ENCODE measurements around the gene NRBP1. TPM values are rescaled to one million over a fixed set of nuclear protein-coding genes. Genes with fewer than 3 reads are reported as not detected.

Gene NRBP1
- polyA plus RNA-seq (2013, experiment 1 of 2), result 121 TPM
- polyA plus RNA-seq (2013, experiment 2 of 2), result 107 TPM

- Histone ChIP-seq H3K4me1 (ENCODE audit: control insufficient read depth, insufficient read depth, low read length, poor library complexity, severe bottlenecking) (peaks cover 19% of the 10 kb centered on the region), H3K4me3 (ENCODE audit: extremely low read depth, insufficient read depth, low read length, poor library complexity, severe bottlenecking) (peak within 1 kb of the TSS; percentile 84), H3K36me3 (ENCODE audit: control insufficient read depth, insufficient read depth, low read length) (peaks cover 26% of the 10 kb centered on the region), H3K27ac (ENCODE audit: low read depth, low read length, severe bottlenecking) (peak within 1 kb of the TSS; percentile 93), H3K9me3 (ENCODE audit: control insufficient read depth, low read length) (no peaks in the 10 kb centered on the region)
- 0 to 1% methylated on average over 53 to 56 of the region's 75 CpGs for WGBS, 2 experiments (ENCODE audit: insufficient coverage in 2 of 2)
These were observed at the start of gene NRBP1 for GRCh38 chr2:27428213-27428977. Gene NRBP1 (plus strand): TSS chr2:27428631. CDS start chr2:27433274, 4,643 bp downstream.

GRCh38 chr2:27378809-27379290 lies 49.6 kb upstream of the NRBP1 start:
- 84 to 90% methylated on average over 6 to 7 of the region's 9 CpGs for WGBS, 2 experiments (ENCODE audit: insufficient coverage in 2 of 2)
- H3K9me3 ChIP-seq (ENCODE audit: control insufficient read depth, low read length), result no peaks in the 10 kb centered on the region
- no peak overlapping the region for H3K27ac ChIP-seq (ENCODE audit: low read depth, low read length, severe bottlenecking)
- peaks cover 79% of the 10 kb centered on the region for H3K36me3 ChIP-seq (ENCODE audit: control insufficient read depth, insufficient read depth, low read length)
- peaks cover 18% of the 10 kb centered on the region for H3K4me1 ChIP-seq (ENCODE audit: control insufficient read depth, insufficient read depth, low read length, poor library complexity, severe bottlenecking)
- peak overlapping the region; percentile 79 for H3K4me3 ChIP-seq (ENCODE audit: extremely low read depth, insufficient read depth, low read length, poor library complexity, severe bottlenecking)

GRCh38 chr2:27379383-27379835 lies 49.0 kb upstream of the NRBP1 start:
- Histone ChIP-seq H3K4me3 (ENCODE audit: extremely low read depth, insufficient read depth, low read length, poor library complexity, severe bottlenecking) (peak overlapping the region; percentile 79), H3K4me1 (ENCODE audit: control insufficient read depth, insufficient read depth, low read length, poor library complexity, severe bottlenecking) (peaks cover 18% of the 10 kb centered on the region), H3K27ac (ENCODE audit: low read depth, low read length, severe bottlenecking) (peak overlapping the region; percentile 98), H3K36me3 (ENCODE audit: control insufficient read depth, insufficient read depth, low read length) (peaks cover 79% of the 10 kb centered on the region), H3K9me3 (ENCODE audit: control insufficient read depth, low read length) (no peaks in the 10 kb centered on the region)
- 60% methylated on average over 1 of the region's 2 CpGs; no CpG with 5 or more reads in 1 of the 2 experiments for WGBS, 2 experiments (ENCODE audit: insufficient coverage in 2 of 2)

GRCh38 chr2:27379836-27380625 lies 48.4 kb upstream of the NRBP1 start:
- WGBS, 2 experiments (ENCODE audit: insufficient coverage in 2 of 2), result 2% methylated on average over 23 to 35 of the region's 35 CpGs
- H3K9me3 ChIP-seq (ENCODE audit: control insufficient read depth, low read length), result no peaks in the 10 kb centered on the region
- H3K36me3 ChIP-seq (ENCODE audit: control insufficient read depth, insufficient read depth, low read length), result peaks cover 79% of the 10 kb centered on the region
- H3K4me1 ChIP-seq (ENCODE audit: control insufficient read depth, insufficient read depth, low read length, poor library complexity, severe bottlenecking), result peaks cover 18% of the 10 kb centered on the region
- peak overlapping the region; percentile 79 for H3K4me3 ChIP-seq (ENCODE audit: extremely low read depth, insufficient read depth, low read length, poor library complexity, severe bottlenecking)
- H3K27ac ChIP-seq (ENCODE audit: low read depth, low read length, severe bottlenecking), result peak overlapping the region; percentile 98

GRCh38 chr2:27380626-27381545 lies 47.5 kb upstream of the NRBP1 start, which contains the start of gene ZNF513:
Gene ZNF513 (minus strand): TSS chr2:27380734. CDS start chr2:27380526, 208 bp downstream.
- 21 to 27% methylated on average over 46 to 47 of the region's 67 CpGs for WGBS, 2 experiments (ENCODE audit: insufficient coverage in 2 of 2)
- Histone ChIP-seq H3K4me1 (ENCODE audit: control insufficient read depth, insufficient read depth, low read length, poor library complexity, severe bottlenecking) (peaks cover 18% of the 10 kb centered on the region), H3K27ac (ENCODE audit: low read depth, low read length, severe bottlenecking) (peak within 1 kb of the TSS; percentile 98), H3K36me3 (ENCODE audit: control insufficient read depth, insufficient read depth, low read length) (peaks cover 79% of the 10 kb centered on the region), H3K9me3 (ENCODE audit: control insufficient read depth, low read length) (no peaks in the 10 kb centered on the region), H3K4me3 (ENCODE audit: extremely low read depth, insufficient read depth, low read length, poor library complexity, severe bottlenecking) (peak within 1 kb of the TSS; percentile 79)

- H3K4me3 ChIP-seq (ENCODE audit: extremely low read depth, insufficient read depth, low read length, poor library complexity, severe bottlenecking), result no peak overlapping the region
- peak overlapping the region; percentile 98 for H3K27ac ChIP-seq (ENCODE audit: low read depth, low read length, severe bottlenecking)
- H3K9me3 ChIP-seq (ENCODE audit: control insufficient read depth, low read length), result no peaks in the 10 kb centered on the region
- 95% methylated on average over 9 to 10 of the region's 10 CpGs for WGBS, 2 experiments (ENCODE audit: insufficient coverage in 2 of 2)
- H3K4me1 ChIP-seq (ENCODE audit: control insufficient read depth, insufficient read depth, low read length, poor library complexity, severe bottlenecking), result peaks cover 18% of the 10 kb centered on the region
- H3K36me3 ChIP-seq (ENCODE audit: control insufficient read depth, insufficient read depth, low read length), result peaks cover 79% of the 10 kb centered on the region
These were observed 46.8 kb upstream of the NRBP1 start for GRCh38 chr2:27381577-27382181.

GRCh38 chr2:27390822-27391679 lies 37.4 kb upstream of the NRBP1 start:
- Histone ChIP-seq H3K27ac (ENCODE audit: low read depth, low read length, severe bottlenecking) (no peak overlapping the region), H3K36me3 (ENCODE audit: control insufficient read depth, insufficient read depth, low read length) (peaks cover 45% of the 10 kb centered on the region), H3K4me3 (ENCODE audit: extremely low read depth, insufficient read depth, low read length, poor library complexity, severe bottlenecking) (no peak overlapping the region), H3K9me3 (ENCODE audit: control insufficient read depth, low read length) (no peaks in the 10 kb centered on the region), H3K4me1 (ENCODE audit: control insufficient read depth, insufficient read depth, low read length, poor library complexity, severe bottlenecking) (no peaks in the 10 kb centered on the region)
- 93 to 100% methylated on average over 5 of the region's 9 CpGs for WGBS, 2 experiments (ENCODE audit: insufficient coverage in 2 of 2)

GRCh38 chr2:27393225-27393624 lies 35.2 kb upstream of the NRBP1 start:
- Histone ChIP-seq H3K9me3 (ENCODE audit: control insufficient read depth, low read length) (no peaks in the 10 kb centered on the region), H3K4me3 (ENCODE audit: extremely low read depth, insufficient read depth, low read length, poor library complexity, severe bottlenecking) (no peak overlapping the region), H3K36me3 (ENCODE audit: control insufficient read depth, insufficient read depth, low read length) (peaks cover 31% of the 10 kb centered on the region), H3K4me1 (ENCODE audit: control insufficient read depth, insufficient read depth, low read length, poor library complexity, severe bottlenecking) (no peaks in the 10 kb centered on the region), H3K27ac (ENCODE audit: low read depth, low read length, severe bottlenecking) (no peak overlapping the region)
- WGBS, 2 experiments (ENCODE audit: insufficient coverage in 2 of 2), result 95 to 99% methylated on average over 32 to 33 of the region's 33 CpGs

GRCh38 chr2:27398962-27399361 lies 29.5 kb upstream of the NRBP1 start:
- 90% methylated on average over 5 of the region's 5 CpGs; no CpG with 5 or more reads in 1 of the 2 experiments for WGBS, 2 experiments (ENCODE audit: insufficient coverage in 2 of 2)
- no peak overlapping the region for H3K4me3 ChIP-seq (ENCODE audit: extremely low read depth, insufficient read depth, low read length, poor library complexity, severe bottlenecking)
- H3K4me1 ChIP-seq (ENCODE audit: control insufficient read depth, insufficient read depth, low read length, poor library complexity, severe bottlenecking), result no peaks in the 10 kb centered on the region
- no peak overlapping the region for H3K27ac ChIP-seq (ENCODE audit: low read depth, low read length, severe bottlenecking)
- H3K9me3 ChIP-seq (ENCODE audit: control insufficient read depth, low read length), result no peaks in the 10 kb centered on the region
- H3K36me3 ChIP-seq (ENCODE audit: control insufficient read depth, insufficient read depth, low read length), result peaks cover 44% of the 10 kb centered on the region
